CD14-positive monocyte (primary cell): Measurements from ENCODE around the gene MED9. TPM values are rescaled to one million over a fixed set of nuclear protein-coding genes. Genes with fewer than 3 reads are reported as not detected.

Experiments used
- DNase-seq, 3 donors: peaks; one replicate each; pipeline ENCODE4 v3.0.0-alpha.2; 2011 to 2022
- H2AFZ ChIP-seq: 2 replicates; pipeline ENCODE4 v1.6.0; 2012; ENCODE audit warnings: mild to moderate bottlenecking, low read depth, low read length, inconsistent platforms; ENCODE audit not compliant: insufficient read depth, poor library complexity, severe bottlenecking
- H3K27ac ChIP-seq, 2 donors: 1 replicate in 1 of 2; 2 replicates in 1 of 2; pipeline ENCODE4 v1.5.1; 2012 to 2013; ENCODE audit warnings: low read length in 2 of 2, control low read depth in 1 of 2, inconsistent platforms in 1 of 2, low read depth in 1 of 2, mild to moderate bottlenecking in 1 of 2
- H3K27me3 ChIP-seq, 2 donors: one replicate each; pipeline versions ENCODE4 v1.6.0 to v1.6.1; 2011 to 2013; ENCODE audit warnings: low read length in 2 of 2; ENCODE audit not compliant: control insufficient read depth in 2 of 2, insufficient read depth in 2 of 2
- H3K36me3 ChIP-seq, 2 donors: replicated peaks in 1 of 2; 1 replicate in 1 of 2; 2 replicates in 1 of 2; pipeline versions ENCODE4 v1.5.1 to v1.6.1; 2012 to 2013; ENCODE audit warnings: low read length in 2 of 2, control low read depth in 1 of 2, inconsistent platforms in 1 of 2, mild to moderate bottlenecking in 1 of 2; ENCODE audit not compliant: insufficient read depth in 2 of 2, control insufficient read depth in 1 of 2
- H3K4me1 ChIP-seq, 2 donors: 1 replicate in 1 of 2; 2 replicates in 1 of 2; pipeline versions ENCODE4 v1.5.1 to v1.6.1; 2012 to 2013; ENCODE audit warnings: low read length in 2 of 2, control low read depth in 1 of 2, inconsistent platforms in 1 of 2, mild to moderate bottlenecking in 1 of 2, moderate library complexity in 1 of 2; ENCODE audit not compliant: insufficient read depth in 2 of 2, control insufficient read depth in 1 of 2
- H3K4me2 ChIP-seq: replicated peaks from 2 replicates; pipeline ENCODE3; 2012; ENCODE audit warnings: low read length, moderate library complexity, mild to moderate bottlenecking; ENCODE audit not compliant: poor library complexity, severe bottlenecking; ENCODE audit errors: extremely low read depth
- H3K4me3 ChIP-seq, 3 experiments: fragments of 200-600 bp in 1 of 3; sonication (generic) in 1 of 3; replicated peaks in 1 of 3; 1 replicate in 2 of 3; 2 replicates in 1 of 3; pipeline ENCODE4 v1.5.1; 2011 to 2013; ENCODE audit warnings: low read length in 3 of 3, mild to moderate bottlenecking in 3 of 3, control low read depth in 2 of 3, low read depth in 2 of 3, inconsistent platforms in 1 of 3, moderate library complexity in 1 of 3
- H3K79me2 ChIP-seq: 2 replicates; pipeline ENCODE4 v1.6.0; 2012; ENCODE audit warnings: mild to moderate bottlenecking, control low read depth, inconsistent platforms, low read length, moderate library complexity; ENCODE audit not compliant: insufficient read depth
- H3K9ac ChIP-seq: 2 replicates; pipeline ENCODE4 v1.6.0; 2017; ENCODE audit warnings: low read length, mild to moderate bottlenecking; ENCODE audit not compliant: insufficient read depth, poor library complexity, severe bottlenecking
- H3K9me3 ChIP-seq, 2 donors: replicated peaks in 1 of 2; 1 replicate in 1 of 2; 2 replicates in 1 of 2; pipeline versions ENCODE4 v1.5.1 to v1.6.1; 2012 to 2013; ENCODE audit warnings: low read length in 2 of 2, control low read depth in 1 of 2; ENCODE audit not compliant: control insufficient read depth in 1 of 2, insufficient read depth in 1 of 2
- H4K20me1 ChIP-seq: 2 replicates; pipeline ENCODE4 v1.6.0; 2012; ENCODE audit warnings: mild to moderate bottlenecking, low read length, control low read depth, moderate library complexity; ENCODE audit not compliant: insufficient read depth
- H3K27ac Mint-ChIP-seq, 7 donors: one replicate each; pipeline ENCODE4 v1.8.0; 2020; ENCODE audit warnings: mild to moderate bottlenecking in 7 of 7, mixed read lengths in 7 of 7, moderate library complexity in 6 of 7, inconsistent platforms in 2 of 7
- H3K27me3 Mint-ChIP-seq, 3 donors: one replicate each; pipeline ENCODE4 v1.8.0; 2021 to 2022; ENCODE audit warnings: low read depth in 3 of 3, mild to moderate bottlenecking in 3 of 3, mixed read lengths in 3 of 3, moderate library complexity in 3 of 3, inconsistent platforms in 1 of 3
- H3K36me3 Mint-ChIP-seq, 2 donors: one replicate each; pipeline ENCODE4 v1.8.0; 2020; ENCODE audit warnings: mixed read lengths in 2 of 2, inconsistent platforms in 1 of 2, mild to moderate bottlenecking in 1 of 2
- H3K4me1 Mint-ChIP-seq: one replicate; pipeline ENCODE4 v1.8.0; 2020; ENCODE audit warnings: mild to moderate bottlenecking, mixed read lengths
- H3K4me3 Mint-ChIP-seq, 2 donors: one replicate each; pipeline ENCODE4 v1.8.0; 2020; ENCODE audit warnings: mild to moderate bottlenecking in 2 of 2, mixed read lengths in 2 of 2, moderate library complexity in 1 of 2
- H3K9me3 Mint-ChIP-seq, 7 donors: one replicate each; pipeline ENCODE4 v1.8.0; 2020 to 2022; ENCODE audit warnings: mixed read lengths in 7 of 7, mild to moderate bottlenecking in 6 of 7, moderate library complexity in 6 of 7, inconsistent platforms in 2 of 7
- WGBS: methylation state at CpG from one replicate; pipeline ENCODE4 v1.1.5; 2013; ENCODE audit warnings: missing lambda C conversion rate; ENCODE audit not compliant: insufficient coverage; 5-methylcytosine and 5-hydroxymethylcytosine counted together
- intact Hi-C, 2 donors: fragments of 100-400 bp; cut with micrococcal nuclease; formaldehyde crosslinking; loops; one replicate each; pipeline versions ENCODE4 v1.15.0 to v1.15.1; 2023
- polyA plus RNA-seq, 3 donors: library from polyadenylated mRNA; depleted of rRNA in 1 of 3; unstranded in 2 of 3; stranded (reverse) in 1 of 3; fragments of 300-500 nt in 2 of 3; fragments of >200 nt in 1 of 3; fragmentation: Illumina TruSeq in 2 of 3; gene quantifications; 1 replicate in 2 of 3; 2 replicates in 1 of 3; pipeline ENCODE4 v1.2.3, GENCODE V29; 2012 to 2021
- TF ChIP-seq, protein P1 (sequence below): fragments of 200-600 bp; IDR thresholded peaks from one replicate; pipeline ENCODE4 v1.8.0; 2022; ENCODE audit warnings: antibody characterized with exemption, mild to moderate bottlenecking

MED9 gene
- polyA plus RNA-seq, 3 donors: 5.6 to 6.9 (median 6.1) TPM

DNA sequence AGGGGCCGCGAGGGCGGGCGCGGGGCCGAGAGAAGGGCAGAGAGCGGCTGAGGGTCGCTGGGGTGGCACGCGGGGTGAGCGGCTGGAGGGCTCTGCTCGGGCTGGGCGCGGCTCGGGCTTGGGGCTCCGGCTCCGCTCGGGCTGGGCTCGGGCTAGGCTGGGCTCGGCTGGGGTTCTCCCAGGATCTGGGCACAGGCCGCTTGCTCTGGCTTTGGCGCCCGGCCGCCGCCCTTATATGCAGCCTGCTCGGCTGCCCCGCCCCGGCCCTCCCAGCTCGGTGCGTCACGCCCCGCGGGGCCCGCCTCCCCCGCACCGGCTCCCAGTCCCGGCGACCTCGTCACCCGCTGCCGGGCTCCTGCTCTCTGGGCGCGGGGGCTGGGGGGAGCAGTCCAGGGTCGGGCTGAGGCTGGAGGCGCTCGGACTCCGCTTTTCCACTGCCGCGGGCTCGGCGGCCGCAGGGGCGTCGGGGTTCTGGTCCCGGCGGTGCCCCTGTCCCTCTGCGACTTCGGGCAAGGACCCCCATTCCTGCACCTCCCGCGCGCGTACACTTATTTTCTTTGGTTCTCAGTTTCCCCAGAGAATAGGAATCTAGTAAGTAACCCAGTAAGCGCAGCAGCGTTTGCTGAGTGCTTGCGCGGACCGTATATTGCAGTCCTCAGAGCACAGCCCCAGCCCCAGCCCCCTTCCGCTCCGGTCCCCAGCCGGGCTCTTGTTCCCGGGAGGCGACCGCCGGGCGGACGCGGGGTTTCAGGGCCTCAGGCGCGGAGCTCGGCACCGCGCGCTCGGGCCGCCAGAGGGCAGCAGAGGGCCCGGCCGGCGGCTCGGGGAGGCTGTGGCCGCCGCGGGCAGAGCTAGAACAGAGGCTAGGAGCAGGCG is 19.6 kb downstream of the MED9 start, which contains the start of gene RASD1:
Gene RASD1, minus strand, starts transcription at position 207 of the 876 bp plus-strand sequence. CDS start 214 bp downstream, outside the sequence.
- peaks cover 31 to 41% (median 37%) of the 10 kb centered on the region in 3 donors for H3K27me3 Mint-ChIP-seq
- H2AFZ ChIP-seq: peak within 1 kb of the TSS; percentile 99
- peak; percentile 80 to 88 (median 85) for DNase-seq

More for the DNA sequence above, 19.6 kb downstream of the MED9 start, which contains the start of gene RASD1:
- Histone ChIP-seq H3K4me3 (peak within 1 kb of the TSS; percentile 52 to 90 (median 75)), H3K4me1 (peaks cover 21 to 30% of the 10 kb centered on the region in 2 donors), H3K27me3 (peaks cover 6 to 34% of the 10 kb centered on the region in 2 donors), H3K9me3 (no peaks in the 10 kb centered on the region), H3K27ac (peak within 1 kb of the TSS; percentile 54 to 80), H3K79me2 (no peaks in the 10 kb centered on the region), H3K36me3 (peaks cover 11 to 15% of the 10 kb centered on the region in 2 donors), H3K4me2 (peak within 1 kb of the TSS; percentile 99), H4K20me1 (peaks cover 33% of the 10 kb centered on the region), H3K9ac (peak within 1 kb of the TSS; percentile 70)
- WGBS: under 1% methylated on average over 93 of the region's 93 CpGs
- TF ChIP-seq, protein P1, sequence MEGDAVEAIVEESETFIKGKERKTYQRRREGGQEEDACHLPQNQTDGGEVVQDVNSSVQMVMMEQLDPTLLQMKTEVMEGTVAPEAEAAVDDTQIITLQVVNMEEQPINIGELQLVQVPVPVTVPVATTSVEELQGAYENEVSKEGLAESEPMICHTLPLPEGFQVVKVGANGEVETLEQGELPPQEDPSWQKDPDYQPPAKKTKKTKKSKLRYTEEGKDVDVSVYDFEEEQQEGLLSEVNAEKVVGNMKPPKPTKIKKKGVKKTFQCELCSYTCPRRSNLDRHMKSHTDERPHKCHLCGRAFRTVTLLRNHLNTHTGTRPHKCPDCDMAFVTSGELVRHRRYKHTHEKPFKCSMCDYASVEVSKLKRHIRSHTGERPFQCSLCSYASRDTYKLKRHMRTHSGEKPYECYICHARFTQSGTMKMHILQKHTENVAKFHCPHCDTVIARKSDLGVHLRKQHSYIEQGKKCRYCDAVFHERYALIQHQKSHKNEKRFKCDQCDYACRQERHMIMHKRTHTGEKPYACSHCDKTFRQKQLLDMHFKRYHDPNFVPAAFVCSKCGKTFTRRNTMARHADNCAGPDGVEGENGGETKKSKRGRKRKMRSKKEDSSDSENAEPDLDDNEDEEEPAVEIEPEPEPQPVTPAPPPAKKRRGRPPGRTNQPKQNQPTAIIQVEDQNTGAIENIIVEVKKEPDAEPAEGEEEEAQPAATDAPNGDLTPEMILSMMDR: peak; percentile 97
- Mint-ChIP-seq H3K9me3 (peaks cover 0 to 8% (median 4%) of the 10 kb centered on the region in 7 donors), H3K36me3 (peaks cover 28 to 31% of the 10 kb centered on the region in 2 donors), H3K4me1 (peaks cover 20% of the 10 kb centered on the region), H3K27ac (peak within 1 kb of the TSS in 6 of 7 donors; percentile 25 to 90 (median 72)), H3K4me3 (peak within 1 kb of the TSS; percentile 88 to 97)
- intact Hi-C loops: loop anchor here (1.0 to 5.0 kb wide), 6 partner anchors 71 to 146 kb away; partner anchors contain the start of gene PEMT (in 1 of the 2)
